Loucy (cell line): ENCODE measurements around the gene DDR1.

Source experiments
- CTCF ChIP-seq: fragments of 200-600 bp; sonication (generic); conservative IDR thresholded peaks from 2 replicates; pipeline ENCODE4 v1.5.1; 2014; ENCODE audit warnings: mild to moderate bottlenecking, antibody characterized with exemption, low read length
- EZH2phosphoT487 ChIP-seq: fragments of 200-600 bp; IDR thresholded peaks from 2 replicates; pipeline ENCODE4 v1.6.1; 2018; ENCODE audit warnings: antibody characterized with exemption, mild to moderate bottlenecking, moderate library complexity, borderline replicate concordance

DNA sequence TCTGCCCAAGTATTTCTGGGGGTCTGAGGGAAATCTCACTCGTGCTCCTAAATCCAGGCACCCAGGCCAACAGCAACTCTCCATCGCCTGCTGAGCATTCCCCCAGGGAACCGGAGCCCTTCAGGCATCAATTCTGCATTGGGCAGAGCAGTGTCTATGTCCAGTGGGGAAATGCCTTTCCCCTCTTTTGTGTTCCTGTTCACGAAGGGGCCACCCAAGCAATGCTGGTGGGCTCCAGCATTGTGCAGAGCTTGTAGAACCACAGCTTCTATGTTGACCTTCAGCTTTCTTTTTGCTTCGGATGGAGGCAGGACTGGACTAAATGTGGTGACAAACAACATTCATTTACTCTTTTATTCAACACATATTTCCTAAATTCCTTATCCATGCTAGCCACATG, 27.2 kb upstream of the DDR1 start:
- no peak for TF ChIP-seq CTCF
- TF ChIP-seq EZH2phosphoT487: no peak
